Fibroblast of villous mesenchyme (primary cell): ENCODE results near the gene MARK4. TPM values are rescaled to one million over a fixed set of nuclear protein-coding genes. Genes with fewer than 3 reads are reported as not detected.

Source experiments
- DNase-seq: peaks from one replicate; pipeline ENCODE4 v3.0.0-alpha.2; 2010; ENCODE audit warnings: low read depth
- H3K4me3 ChIP-seq: 2 replicates; pipeline ENCODE4 v1.5.1; 2011; ENCODE audit warnings: low read depth, mild to moderate bottlenecking, low read length
- CTCF ChIP-seq: IDR thresholded peaks from 2 replicates; pipeline ENCODE4 v1.5.1; 2012; ENCODE audit warnings: low read depth, mild to moderate bottlenecking, low read length; ENCODE audit not compliant: insufficient read depth
- total RNA-seq: library from RNA; depleted of rRNA; stranded (reverse); fragments of >200 nt; gene quantifications from 2 replicates; pipeline ENCODE4 v1.2.3, GENCODE V29; 2012

The MARK4 gene
- total RNA-seq, 1 donor, result 14.2 TPM

DNA sequence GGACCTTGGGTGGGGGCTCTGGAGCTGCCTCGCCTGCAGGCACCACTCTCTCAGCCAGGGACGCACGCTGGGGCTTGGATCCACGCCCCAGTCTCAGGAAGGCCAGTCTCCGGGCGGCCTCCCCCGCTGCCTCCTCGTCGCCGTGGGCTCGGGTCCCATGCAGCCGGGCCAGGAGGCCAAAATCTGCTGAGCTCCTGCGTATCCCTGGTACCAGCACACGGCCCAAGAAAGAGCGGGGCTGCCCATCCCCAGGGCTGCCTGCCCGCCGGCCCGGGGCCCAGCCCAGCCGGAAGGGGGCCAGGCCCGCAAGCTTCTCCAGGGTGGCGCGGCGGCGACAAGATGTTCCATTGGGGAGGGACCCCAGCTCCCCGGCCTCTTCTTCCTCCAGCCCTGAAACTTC lies 12.5 kb upstream of the MARK4 start:
- no peak overlapping the region for H3K4me3 ChIP-seq
- DNase-seq, result no peak
- TF ChIP-seq CTCF, result no peak

DNA sequence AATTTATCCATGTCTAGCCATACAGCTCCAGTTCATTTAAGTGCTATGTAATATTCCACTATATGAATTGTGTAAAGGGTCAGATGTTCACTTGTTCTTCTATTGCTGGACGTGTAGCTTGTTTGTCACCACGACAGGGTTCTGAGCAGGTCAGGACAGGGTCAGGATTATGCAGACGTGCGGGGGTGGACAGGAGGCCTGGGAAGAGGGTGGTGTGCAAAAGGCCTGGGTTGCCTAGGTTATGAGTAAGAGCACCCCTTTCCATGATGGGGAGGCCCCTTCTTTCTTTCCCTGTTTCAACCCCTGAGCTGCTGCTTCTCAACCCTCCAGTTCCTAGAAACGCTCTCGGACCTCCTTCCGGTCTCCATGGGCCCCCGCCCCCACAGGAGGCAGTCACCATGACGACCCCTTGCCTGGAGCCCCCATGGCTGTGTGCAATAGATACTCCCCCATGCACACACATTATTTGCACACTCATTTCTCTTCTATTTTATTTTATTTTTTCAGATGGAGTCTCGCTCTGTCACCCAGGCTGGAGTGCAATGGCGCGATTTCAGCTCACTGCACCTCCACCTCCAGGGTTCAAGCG lies 7.8 kb upstream of the MARK4 start:
- H3K4me3 ChIP-seq, result no peak overlapping the region
- no peak for TF ChIP-seq CTCF
- no peak for DNase-seq

- DNase-seq, result no peak
- TF ChIP-seq CTCF, result no peak
- H3K4me3 ChIP-seq, result no peak overlapping the region
Measured at GRCh38 chr19:45244133-45244794, 6.8 kb upstream of the MARK4 start.

GRCh38 chr19:45245334-45245787 lies 5.7 kb upstream of the MARK4 start, which contains the start of gene EXOC3L2:
EXOC3L2 (minus strand) TSS chr19:45245407; CDS start chr19:45239045, 6,362 bp downstream.
- peak; percentile 26 for DNase-seq
- H3K4me3 ChIP-seq, result no peak within 1 kb of the TSS
- no peak for TF ChIP-seq CTCF

DNA sequence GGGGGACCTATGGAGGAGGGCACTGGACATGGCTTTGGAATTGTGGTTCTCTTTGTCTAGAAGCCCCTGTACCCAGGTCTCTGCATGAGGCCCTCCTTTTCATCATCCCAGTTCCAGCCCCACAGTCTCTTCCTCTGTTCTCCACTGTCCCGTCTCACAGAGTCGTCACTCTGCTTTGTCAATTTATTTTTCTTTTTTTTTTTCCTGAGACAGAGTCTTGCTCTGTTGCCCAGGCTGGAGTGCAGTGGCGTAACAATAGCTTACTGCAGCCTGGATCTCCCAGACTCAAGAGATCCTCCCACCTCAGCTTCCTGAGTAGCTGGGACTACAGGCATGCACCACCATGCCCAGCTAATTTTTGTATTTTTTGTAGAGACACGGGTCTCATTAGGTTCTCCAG lies 5.2 kb upstream of the MARK4 start:
- DNase-seq, result no peak
- no peak for TF ChIP-seq CTCF

DNA sequence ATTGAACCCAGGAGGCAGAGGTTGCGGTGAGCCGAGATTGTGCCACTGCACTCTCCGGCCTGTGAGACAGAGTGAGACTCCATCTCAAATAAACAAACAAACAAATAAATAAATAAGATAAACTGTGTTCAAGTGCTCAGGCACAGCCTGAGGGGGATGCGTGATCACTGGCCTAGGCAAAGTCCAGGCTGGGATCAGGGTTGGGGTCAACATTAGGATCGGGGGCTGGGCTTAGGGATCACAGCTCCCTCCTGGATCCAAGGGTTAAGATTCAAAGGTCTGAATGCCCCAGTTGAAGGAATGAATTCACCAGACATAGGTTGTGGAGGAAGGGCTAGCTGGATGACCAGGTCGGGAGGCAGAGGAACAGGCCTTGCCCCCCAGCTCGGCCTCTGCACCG lies 3.9 kb upstream of the MARK4 start:
- no peak for DNase-seq

More for the DNA sequence above, 5.2 kb upstream of the MARK4 start:
- H3K4me3 ChIP-seq, result no peak overlapping the region

More for the DNA sequence above, 3.9 kb upstream of the MARK4 start:
- no peak for TF ChIP-seq CTCF
- no peak overlapping the region for H3K4me3 ChIP-seq
